Esophagus muscularis mucosa (tissue), 4 donors: ENCODE data around the gene ARHGAP23. TPM values are rescaled to one million over a fixed set of nuclear protein-coding genes. Genes with fewer than 3 reads are reported as not detected.

ENCODE experiments used
- DNase-seq: peaks from one replicate; pipeline ENCODE4 v3.0.0-alpha.2; 2017; ENCODE audit errors: extremely low spot score
- H3K27ac ChIP-seq, 4 donors: fragments of 200-600 bp; sonication (generic); replicated peaks in 1 of 4; 1 replicate in 3 of 4; 2 replicates in 1 of 4; pipeline ENCODE4 v1.5.1; 2016 to 2019; ENCODE audit warnings: mild to moderate bottlenecking in 1 of 4
- H3K27me3 ChIP-seq, 4 donors: fragments of 200-600 bp; sonication (generic); one replicate each; pipeline versions ENCODE4 v1.5.1 to v1.6.0; 2016 to 2019
- H3K36me3 ChIP-seq, 4 donors: fragments of 200-600 bp; sonication (generic); one replicate each; pipeline ENCODE4 v1.5.1; 2016 to 2019
- H3K4me1 ChIP-seq, 4 donors: fragments of 200-600 bp; sonication (generic); one replicate each; pipeline ENCODE4 v1.5.1; 2016 to 2019
- H3K4me3 ChIP-seq, 4 donors: fragments of 200-600 bp; sonication (generic); 1 replicate in 2 of 4; 2 replicates in 2 of 4; pipeline ENCODE4 v1.5.1; 2016 to 2019; ENCODE audit warnings: mild to moderate bottlenecking in 4 of 4, moderate library complexity in 1 of 4
- H3K9me3 ChIP-seq, 4 donors: fragments of 200-600 bp; sonication (generic); 1 replicate in 3 of 4; 2 replicates in 1 of 4; pipeline ENCODE4 v1.5.1; 2016 to 2019
- EP300 ChIP-seq: sonication (generic); formaldehyde crosslinking; IDR thresholded peaks from one replicate; pipeline ENCODE4 v1.6.1; 2017; ENCODE audit warnings: antibody characterized with exemption
- POLR2A ChIP-seq: fragments of 450-650 bp; IDR thresholded peaks from one replicate; pipeline ENCODE4 v1.6.1; 2017; ENCODE audit warnings: antibody characterized with exemption, moderate library complexity, mild to moderate bottlenecking, low read depth
- POLR2AphosphoS5 ChIP-seq, 2 donors: sonication (generic); formaldehyde crosslinking; IDR thresholded peaks; one replicate each; pipeline ENCODE4 v1.6.1; 2017; ENCODE audit warnings: antibody characterized with exemption in 2 of 2
- WGBS: methylation state at CpG from one replicate; pipeline ENCODE4 v1.1.5; 2018; 5-methylcytosine and 5-hydroxymethylcytosine counted together
- intact Hi-C: fragments of 100-400 bp; cut with DNase I; formaldehyde crosslinking; loops from one replicate; pipeline ENCODE4 v1.15.1; 2023
- total RNA-seq, 4 donors: library from RNA; depleted of rRNA; stranded (reverse); fragments of >200 nt; gene quantifications; one replicate each; pipeline versions ENCODE4 v1.1.0 to v1.2.1, GENCODE V29; 2016
- TF ChIP-seq, protein P1 (sequence below), 3 experiments: fragments of 200-600 bp in 2 of 3; fragments of 450-650 bp in 1 of 3; sonication (generic) in 2 of 3; IDR thresholded peaks; one replicate each; pipeline ENCODE4 v1.5.1; 2017 to 2019; ENCODE audit warnings: antibody characterized with exemption in 3 of 3, mild to moderate bottlenecking in 2 of 3, moderate library complexity in 1 of 3

Gene ARHGAP23
- total RNA-seq, 4 donors from 2014 or later: 58.6 to 150 (median 104) TPM

DNA sequence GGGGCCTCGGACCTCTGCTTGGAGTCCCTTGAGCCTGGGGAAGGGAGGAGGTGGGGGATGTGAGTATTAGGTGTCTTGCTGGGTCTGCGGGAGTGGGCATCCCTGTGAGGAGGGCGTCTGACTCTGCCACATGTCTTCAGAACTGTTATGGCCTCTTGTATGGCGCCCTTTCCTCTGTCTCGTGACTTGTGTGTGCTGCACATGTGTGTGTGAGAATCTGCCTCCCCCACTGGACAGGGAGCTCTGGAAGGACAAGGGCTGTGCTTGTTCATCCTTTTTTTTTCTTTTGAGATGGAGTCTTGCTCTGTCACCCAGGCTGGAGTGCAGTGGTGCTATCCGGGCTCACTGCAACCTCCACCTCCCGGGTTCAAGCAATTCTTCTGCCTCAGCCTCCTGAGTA is 33.4 kb downstream of the ARHGAP23 start:
- H3K27ac ChIP-seq: no peak overlapping the region
- H3K4me1 ChIP-seq: peaks cover 48 to 69% (median 52%) of the 10 kb centered on the region in 4 donors
- no peak for TF ChIP-seq POLR2AphosphoS5 (IDR thresholded peaks at IDR 0.05)
- TF ChIP-seq, protein P1, sequence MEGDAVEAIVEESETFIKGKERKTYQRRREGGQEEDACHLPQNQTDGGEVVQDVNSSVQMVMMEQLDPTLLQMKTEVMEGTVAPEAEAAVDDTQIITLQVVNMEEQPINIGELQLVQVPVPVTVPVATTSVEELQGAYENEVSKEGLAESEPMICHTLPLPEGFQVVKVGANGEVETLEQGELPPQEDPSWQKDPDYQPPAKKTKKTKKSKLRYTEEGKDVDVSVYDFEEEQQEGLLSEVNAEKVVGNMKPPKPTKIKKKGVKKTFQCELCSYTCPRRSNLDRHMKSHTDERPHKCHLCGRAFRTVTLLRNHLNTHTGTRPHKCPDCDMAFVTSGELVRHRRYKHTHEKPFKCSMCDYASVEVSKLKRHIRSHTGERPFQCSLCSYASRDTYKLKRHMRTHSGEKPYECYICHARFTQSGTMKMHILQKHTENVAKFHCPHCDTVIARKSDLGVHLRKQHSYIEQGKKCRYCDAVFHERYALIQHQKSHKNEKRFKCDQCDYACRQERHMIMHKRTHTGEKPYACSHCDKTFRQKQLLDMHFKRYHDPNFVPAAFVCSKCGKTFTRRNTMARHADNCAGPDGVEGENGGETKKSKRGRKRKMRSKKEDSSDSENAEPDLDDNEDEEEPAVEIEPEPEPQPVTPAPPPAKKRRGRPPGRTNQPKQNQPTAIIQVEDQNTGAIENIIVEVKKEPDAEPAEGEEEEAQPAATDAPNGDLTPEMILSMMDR (IDR thresholded peaks at IDR 0.05): no peak
- TF ChIP-seq EP300: no peak
- TF ChIP-seq POLR2A: no peak
- DNase-seq: no peak
- H3K36me3 ChIP-seq: peaks cover 8 to 64% (median 62%) of the 10 kb centered on the region in 4 donors
- intact Hi-C loops: no loop called here
- no peaks in the 10 kb centered on the region for H3K27me3 ChIP-seq
- no peak overlapping the region for H3K4me3 ChIP-seq
- H3K9me3 ChIP-seq: no peaks in the 10 kb centered on the region
- WGBS: 80% methylated on average over 7 of the region's 7 CpGs

DNA sequence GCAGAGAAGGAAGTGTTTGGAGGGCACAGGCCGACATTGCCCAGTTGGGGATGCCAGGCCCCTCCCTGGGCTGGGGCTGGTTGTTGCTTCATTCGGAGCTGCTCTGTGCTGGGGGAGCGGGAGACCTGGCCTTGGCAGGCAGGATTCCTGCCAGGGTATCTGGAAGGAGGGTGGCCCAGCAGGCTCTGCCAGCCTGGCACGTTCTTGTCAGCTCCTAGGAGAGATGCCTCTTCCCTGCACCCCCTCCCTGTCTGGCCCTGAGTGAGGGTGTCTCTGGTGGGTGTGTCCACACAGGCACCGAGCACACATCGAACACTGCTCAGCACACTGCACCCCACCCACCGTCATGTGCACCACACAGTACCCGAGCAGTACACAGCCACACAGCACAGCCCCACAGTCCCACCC is 35.2 kb downstream of the ARHGAP23 start:
- peaks cover 9 to 75% (median 73%) of the 10 kb centered on the region in 4 donors for H3K36me3 ChIP-seq
- intact Hi-C loops: no loop called here
- no peak for DNase-seq

DNA sequence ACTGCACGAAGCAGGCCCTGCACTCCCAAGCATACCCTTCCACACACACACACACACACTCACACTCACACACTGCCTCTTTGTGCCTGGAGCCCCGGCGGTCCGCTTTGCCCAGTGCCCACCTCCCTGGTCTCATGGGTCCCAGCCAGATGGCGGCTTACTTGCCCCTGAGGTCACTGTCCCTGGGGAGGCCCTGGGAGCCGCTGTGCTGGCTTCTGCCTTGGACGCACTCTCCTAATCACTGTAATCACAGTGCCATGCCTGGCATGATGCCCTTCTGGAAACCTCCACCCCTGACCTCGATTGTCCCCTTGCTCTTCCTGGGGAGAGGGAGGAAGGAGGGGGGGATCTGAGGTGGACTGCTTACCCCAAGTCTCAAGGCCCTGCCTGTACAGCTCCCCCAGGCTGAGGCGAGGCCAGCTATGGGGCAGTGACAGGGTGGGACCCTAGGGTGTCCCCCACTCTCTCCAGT is 36.0 kb downstream of the ARHGAP23 start:
- DNase-seq: no peak
- H3K27me3 ChIP-seq: no peaks in the 10 kb centered on the region
- H3K4me1 ChIP-seq: peaks cover 64 to 73% (median 67%) of the 10 kb centered on the region in 4 donors
- TF ChIP-seq POLR2A (no peak), EP300 (no peak)
- H3K4me3 ChIP-seq: peak overlapping the region; percentile 61 to 72 (median 64)
- 25% methylated on average over 9 of the region's 9 CpGs for WGBS
- H3K36me3 ChIP-seq: peaks cover 7 to 74% (median 73%) of the 10 kb centered on the region in 4 donors
- no peaks in the 10 kb centered on the region for H3K9me3 ChIP-seq
- H3K27ac ChIP-seq: peak overlapping the region; percentile 90 to 97 (median 96)
- intact Hi-C loops: no loop called here

More for the DNA sequence above, 35.2 kb downstream of the ARHGAP23 start:
- Histone ChIP-seq H3K4me3 (no peak overlapping the region), H3K9me3 (no peaks in the 10 kb centered on the region), H3K27ac (peak overlapping the region; percentile 90 to 97 (median 96)), H3K27me3 (no peaks in the 10 kb centered on the region), H3K4me1 (peaks cover 56 to 76% (median 60%) of the 10 kb centered on the region in 4 donors)
- no peak for TF ChIP-seq POLR2A
- no peak for TF ChIP-seq EP300
- TF ChIP-seq POLR2AphosphoS5 (IDR thresholded peaks at IDR 0.05): peak in 1 of 2 donors; percentile 34
- TF ChIP-seq, protein P1 (IDR thresholded peaks at IDR 0.05): no peak
- no CpG with 5 or more reads among the region's 8 CpGs for WGBS

DNA sequence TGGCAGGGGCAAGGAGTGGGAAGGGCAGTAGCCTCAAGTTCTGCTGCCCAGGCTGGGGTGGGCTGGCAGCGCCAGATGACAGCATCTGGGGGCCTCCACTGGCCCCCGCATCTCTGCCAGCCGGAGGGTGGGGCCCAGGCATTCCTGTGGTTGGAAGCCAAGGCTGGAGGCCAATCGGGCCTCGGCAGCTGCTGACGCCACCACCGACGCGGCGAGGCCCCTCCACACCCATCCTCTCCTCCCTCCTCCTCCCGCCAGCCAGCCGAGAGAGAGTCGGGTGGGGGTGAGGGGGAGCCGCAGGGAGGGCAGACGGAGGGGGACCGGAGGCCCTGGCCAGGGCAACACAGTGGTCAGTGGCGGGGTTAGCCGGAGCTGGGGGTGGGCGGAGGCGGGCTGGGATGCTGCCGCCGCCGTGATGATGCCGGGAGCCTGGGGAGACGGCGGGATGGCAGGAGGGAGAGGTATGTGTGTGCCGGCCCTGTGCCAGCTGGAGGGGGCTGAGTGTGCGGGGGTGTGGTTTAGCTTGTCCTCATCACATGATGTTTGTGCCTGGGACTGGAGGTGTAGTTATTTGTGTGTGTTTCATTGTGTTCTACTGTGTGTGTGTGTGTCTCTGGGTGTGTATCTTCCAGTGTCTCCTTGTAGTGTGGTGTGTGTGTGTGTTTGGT is 36.6 kb downstream of the ARHGAP23 start:
- peak overlapping the region; percentile 61 to 72 (median 64) for H3K4me3 ChIP-seq
- WGBS: 9% methylated on average over 12 of the region's 28 CpGs
- H3K9me3 ChIP-seq: no peaks in the 10 kb centered on the region
- DNase-seq: peak; percentile 95
- no peaks in the 10 kb centered on the region for H3K27me3 ChIP-seq
- intact Hi-C loops: loop anchor here (5.0 kb wide), 1 partner anchor 38 kb away; the partner anchor contains the start of gene ARHGAP23
- TF ChIP-seq, protein P1 (IDR thresholded peaks at IDR 0.05): no peak
- TF ChIP-seq EP300 (no peak), POLR2AphosphoS5 (IDR thresholded peaks at IDR 0.05) (peak; percentile 88 to 93), POLR2A (peak; percentile 39)
- H3K27ac ChIP-seq: peak overlapping the region; percentile 90 to 97 (median 96)
- H3K36me3 ChIP-seq: peaks cover 7 to 74% (median 73%) of the 10 kb centered on the region in 4 donors
- peaks cover 67 to 74% (median 71%) of the 10 kb centered on the region in 4 donors for H3K4me1 ChIP-seq
